ENCODE data around the gene ADGRE3.

Gene ADGRE3

GRCh38 chr19:14686411-14686810 is 11.8 kb upstream of the ADGRE3 start:
- no peak for TF ChIP-seq CTCF (IDR thresholded peaks at IDR 0.05; ENCODE audit: control insufficient read depth, insufficient read depth, low read depth, low read length, missing control alignments)
- DNase-seq (ENCODE audit: low read depth), result no peak
- H3K4me3 ChIP-seq (ENCODE audit: control insufficient read depth, low read depth, low read length), result no peak overlapping the region

- H3K4me3 ChIP-seq (ENCODE audit: control insufficient read depth, low read depth, low read length), result no peak overlapping the region
- DNase-seq (ENCODE audit: low read depth), result no peak
- no peak for TF ChIP-seq CTCF (IDR thresholded peaks at IDR 0.05; ENCODE audit: control insufficient read depth, insufficient read depth, low read depth, low read length, missing control alignments)
Measured at GRCh38 chr19:14683439-14683838, 8.8 kb upstream of the ADGRE3 start.

GRCh38 chr19:14682084-14682483 is 7.4 kb upstream of the ADGRE3 start:
- H3K4me3 ChIP-seq (ENCODE audit: control insufficient read depth, low read depth, low read length), result no peak overlapping the region
- DNase-seq (ENCODE audit: low read depth), result no peak
- TF ChIP-seq CTCF (IDR thresholded peaks at IDR 0.05; ENCODE audit: control insufficient read depth, insufficient read depth, low read depth, low read length, missing control alignments), result no peak

GRCh38 chr19:14678199-14678598 is 3.6 kb upstream of the ADGRE3 start:
- no peak for TF ChIP-seq CTCF (IDR thresholded peaks at IDR 0.05; ENCODE audit: control insufficient read depth, insufficient read depth, low read depth, low read length, missing control alignments)
- DNase-seq (ENCODE audit: low read depth), result no peak
- no peak overlapping the region for H3K4me3 ChIP-seq (ENCODE audit: control insufficient read depth, low read depth, low read length)

- TF ChIP-seq CTCF (IDR thresholded peaks at IDR 0.05; ENCODE audit: control insufficient read depth, insufficient read depth, low read depth, low read length, missing control alignments), result no peak
- DNase-seq (ENCODE audit: low read depth), result no peak
- no peak overlapping the region for H3K4me3 ChIP-seq (ENCODE audit: control insufficient read depth, low read depth, low read length)
Measured at GRCh38 chr19:14677464-14677863, 2.8 kb upstream of the ADGRE3 start.

- no peak for DNase-seq (ENCODE audit: low read depth)
- no peak for TF ChIP-seq CTCF (IDR thresholded peaks at IDR 0.05; ENCODE audit: control insufficient read depth, insufficient read depth, low read depth, low read length, missing control alignments)
Measured at GRCh38 chr19:14676762-14677161, 2.1 kb upstream of the ADGRE3 start.

GRCh38 chr19:14673088-14673487 is 1.6 kb downstream of the ADGRE3 start:
- no peak for DNase-seq (ENCODE audit: low read depth)
- no peak overlapping the region for H3K4me3 ChIP-seq (ENCODE audit: control insufficient read depth, low read depth, low read length)
- TF ChIP-seq CTCF (IDR thresholded peaks at IDR 0.05; ENCODE audit: control insufficient read depth, insufficient read depth, low read depth, low read length, missing control alignments), result no peak

More at GRCh38 chr19:14676762-14677161, 2.1 kb upstream of the ADGRE3 start:
- no peak overlapping the region for H3K4me3 ChIP-seq (ENCODE audit: control insufficient read depth, low read depth, low read length)

All from AG09309 (cell line).